BE2C (cell line): ENCODE data around the gene ASTN2.

ENCODE experiments used
- DNase-seq: peaks from one replicate; pipeline ENCODE4 v3.0.0-alpha.2; 2020
- H3K27me3 ChIP-seq: fragments of 250-450 bp; sonication (Bioruptor Pico); 2 replicates; pipeline ENCODE4 v1.5.1; 2020; ENCODE audit warnings: mild to moderate bottlenecking
- H3K36me3 ChIP-seq: fragments of 250-450 bp; sonication (Bioruptor Pico); 2 replicates; pipeline ENCODE4 v1.5.1; 2020; ENCODE audit warnings: mild to moderate bottlenecking
- H3K4me1 ChIP-seq: fragments of 250-450 bp; sonication (Bioruptor Pico); 2 replicates; pipeline ENCODE4 v1.5.1; 2020
- H3K4me3 ChIP-seq: 2 replicates; pipeline ENCODE4 v1.5.1; 2011; ENCODE audit warnings: low read depth, low read length
- H3K9me3 ChIP-seq: fragments of 250-450 bp; sonication (Bioruptor Pico); 2 replicates; pipeline ENCODE4 v1.5.1; 2020
- CTCF ChIP-seq: IDR thresholded peaks from 2 replicates; pipeline ENCODE4 v1.5.1; 2012; ENCODE audit warnings: mild to moderate bottlenecking, low read depth, low read length

ASTN2 gene

DNA sequence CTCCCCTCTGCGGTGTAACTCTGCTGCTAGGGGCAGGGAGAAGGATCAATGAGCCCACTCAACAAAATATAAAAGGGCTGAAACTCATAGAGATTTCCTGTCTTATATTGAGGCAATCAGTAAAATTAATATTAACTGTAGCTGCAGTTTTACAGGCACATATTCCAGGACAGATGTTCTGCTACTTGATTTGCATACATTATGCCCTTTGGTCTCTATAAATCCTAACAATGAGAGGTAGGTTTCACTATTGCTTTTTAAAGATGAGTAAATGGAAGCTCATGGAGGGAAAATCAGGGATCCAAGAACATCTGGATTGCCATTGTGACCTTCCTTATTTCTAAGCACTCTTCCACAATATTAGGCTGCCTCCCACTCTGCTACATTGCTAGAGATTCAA is 751.3 kb downstream of the ASTN2 start:
- no peak for TF ChIP-seq CTCF
- Histone ChIP-seq H3K4me1 (no peaks in the 10 kb centered on the region), H3K9me3 (no peaks in the 10 kb centered on the region), H3K4me3 (no peak overlapping the region), H3K36me3 (no peaks in the 10 kb centered on the region), H3K27me3 (no peaks in the 10 kb centered on the region)
- no peak for DNase-seq

- TF ChIP-seq CTCF = no peak
- Histone ChIP-seq H3K27me3 (no peaks in the 10 kb centered on the region), H3K36me3 (no peaks in the 10 kb centered on the region), H3K4me3 (no peak overlapping the region), H3K9me3 (no peaks in the 10 kb centered on the region), H3K4me1 (no peaks in the 10 kb centered on the region)
- no peak for DNase-seq
Measured at GRCh38 chr9:116662646-116663310, 752.1 kb downstream of the ASTN2 start.

DNA sequence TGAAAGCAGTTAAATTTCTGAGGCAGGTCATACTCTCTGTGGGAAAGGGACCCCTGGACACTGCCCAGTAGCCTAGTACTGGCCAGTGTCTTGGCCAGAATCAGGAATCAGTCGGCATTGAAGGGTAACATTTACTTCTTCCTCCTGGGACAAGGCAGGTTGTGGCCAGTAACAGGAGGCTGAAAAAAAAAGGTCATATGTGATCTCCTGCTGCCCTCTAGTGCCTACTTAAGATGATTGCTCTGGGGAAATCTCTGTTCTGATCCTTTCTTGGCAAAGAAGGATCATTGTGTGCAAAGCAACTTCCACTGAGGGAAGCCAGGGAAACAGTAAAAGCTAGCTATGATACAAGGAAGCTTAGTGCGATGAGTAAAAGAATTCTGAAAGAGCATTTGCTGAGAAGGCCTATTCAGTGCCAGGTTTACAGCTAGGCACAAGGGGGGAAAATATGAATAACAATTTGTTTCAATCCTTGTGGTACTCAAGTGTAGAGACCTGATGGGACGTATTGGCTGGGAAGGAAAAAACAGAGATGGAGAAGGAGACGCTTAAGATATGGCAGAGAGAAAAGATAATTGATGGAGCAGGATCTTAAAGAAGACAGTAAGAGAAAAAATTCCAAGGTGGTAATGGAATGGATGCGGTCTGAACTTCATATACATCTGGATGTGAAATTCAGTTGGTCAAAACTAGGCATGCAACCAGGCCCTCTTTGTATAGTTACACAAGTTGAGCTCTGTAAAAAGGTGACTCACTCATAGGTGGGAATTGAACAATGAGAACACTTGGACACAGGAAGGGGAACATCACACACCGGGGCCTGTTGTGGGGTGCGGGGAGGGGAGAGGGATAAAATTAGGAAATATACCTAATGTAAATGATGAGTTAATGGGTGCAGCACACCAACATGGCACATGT is 753.6 kb downstream of the ASTN2 start:
- no peaks in the 10 kb centered on the region for H3K4me1 ChIP-seq
- no peaks in the 10 kb centered on the region for H3K27me3 ChIP-seq
- H3K4me3 ChIP-seq = no peak overlapping the region
- TF ChIP-seq CTCF = peak; percentile 81
- H3K9me3 ChIP-seq = no peaks in the 10 kb centered on the region
- peak; percentile 28 for DNase-seq
- H3K36me3 ChIP-seq = no peaks in the 10 kb centered on the region

GRCh38 chr9:116658265-116658664 is 756.6 kb downstream of the ASTN2 start:
- no peak for TF ChIP-seq CTCF
- no peak overlapping the region for H3K4me3 ChIP-seq
- DNase-seq = no peak
- H3K4me1 ChIP-seq = no peaks in the 10 kb centered on the region
- H3K36me3 ChIP-seq = no peaks in the 10 kb centered on the region
- H3K9me3 ChIP-seq = no peaks in the 10 kb centered on the region
- no peaks in the 10 kb centered on the region for H3K27me3 ChIP-seq

DNA sequence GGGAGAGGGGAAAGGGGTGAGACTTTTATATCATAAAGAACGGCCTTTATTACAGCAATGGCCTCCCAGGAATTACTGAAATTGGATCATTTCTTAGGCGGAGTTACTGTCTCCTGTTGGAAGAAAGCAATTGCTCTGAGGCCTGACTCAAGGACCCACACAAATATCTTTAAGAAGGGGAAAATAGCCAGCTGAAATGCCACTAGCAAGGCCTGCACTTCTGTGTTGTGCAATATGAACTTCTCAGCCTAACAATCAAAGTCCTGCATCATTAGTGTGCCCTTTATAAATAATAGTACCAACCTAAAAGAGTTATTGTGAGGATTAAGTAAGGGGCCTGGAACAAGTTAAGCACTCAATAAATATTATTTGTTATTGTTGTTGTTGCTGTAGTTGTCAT is 757.9 kb downstream of the ASTN2 start:
- no peak for TF ChIP-seq CTCF
- Histone ChIP-seq H3K4me3 (no peak overlapping the region), H3K36me3 (peaks cover 5% of the 10 kb centered on the region; the same call in 1 of the 2 replicates), H3K4me1 (no peaks in the 10 kb centered on the region), H3K27me3 (no peaks in the 10 kb centered on the region), H3K9me3 (no peaks in the 10 kb centered on the region)
- DNase-seq = no peak

GRCh38 chr9:116656501-116656971 is 758.3 kb downstream of the ASTN2 start:
- DNase-seq = no peak
- Histone ChIP-seq H3K9me3 (no peaks in the 10 kb centered on the region), H3K4me3 (no peak overlapping the region)

More at GRCh38 chr9:116656501-116656971, 758.3 kb downstream of the ASTN2 start:
- H3K27me3 ChIP-seq = no peaks in the 10 kb centered on the region
- TF ChIP-seq CTCF = no peak
- no peaks in the 10 kb centered on the region for H3K4me1 ChIP-seq
- H3K36me3 ChIP-seq = peaks cover 5% of the 10 kb centered on the region; the same call in 1 of the 2 replicates
